WERI-Rb-1 (cell line): ENCODE data around the gene ETFA.

Source experiments
- DNase-seq: peaks from one replicate; pipeline ENCODE4 v3.0.0-alpha.2; 2020
- H3K27ac ChIP-seq: fragments of 250-450 bp; sonication (Bioruptor Pico); 2 replicates; pipeline ENCODE4 v1.5.1; 2020; ENCODE audit warnings: mild to moderate bottlenecking, moderate library complexity
- H3K27me3 ChIP-seq: fragments of 250-450 bp; sonication (Bioruptor Pico); 2 replicates; pipeline ENCODE4 v1.5.1; 2021; ENCODE audit warnings: mild to moderate bottlenecking, low read depth, moderate library complexity; ENCODE audit not compliant: insufficient read depth, severe bottlenecking
- H3K36me3 ChIP-seq: fragments of 250-450 bp; sonication (Bioruptor Pico); 2 replicates; pipeline ENCODE4 v1.5.1; 2020; ENCODE audit warnings: mild to moderate bottlenecking, moderate library complexity
- H3K4me3 ChIP-seq: 2 replicates; pipeline ENCODE4 v1.5.1; 2011; ENCODE audit warnings: low read depth, mild to moderate bottlenecking, control low read depth, low read length
- H3K9me3 ChIP-seq: fragments of 250-450 bp; sonication (Bioruptor Pico); 2 replicates; pipeline ENCODE4 v1.5.1; 2021; ENCODE audit warnings: mild to moderate bottlenecking, moderate library complexity; ENCODE audit not compliant: severe bottlenecking
- TF ChIP-seq, protein P1 (sequence below): IDR thresholded peaks from 2 replicates; pipeline ENCODE4 v1.5.1; 2011; ENCODE audit warnings: low read depth, mild to moderate bottlenecking, control low read depth, inconsistent platforms, low read length

The ETFA gene

DNA sequence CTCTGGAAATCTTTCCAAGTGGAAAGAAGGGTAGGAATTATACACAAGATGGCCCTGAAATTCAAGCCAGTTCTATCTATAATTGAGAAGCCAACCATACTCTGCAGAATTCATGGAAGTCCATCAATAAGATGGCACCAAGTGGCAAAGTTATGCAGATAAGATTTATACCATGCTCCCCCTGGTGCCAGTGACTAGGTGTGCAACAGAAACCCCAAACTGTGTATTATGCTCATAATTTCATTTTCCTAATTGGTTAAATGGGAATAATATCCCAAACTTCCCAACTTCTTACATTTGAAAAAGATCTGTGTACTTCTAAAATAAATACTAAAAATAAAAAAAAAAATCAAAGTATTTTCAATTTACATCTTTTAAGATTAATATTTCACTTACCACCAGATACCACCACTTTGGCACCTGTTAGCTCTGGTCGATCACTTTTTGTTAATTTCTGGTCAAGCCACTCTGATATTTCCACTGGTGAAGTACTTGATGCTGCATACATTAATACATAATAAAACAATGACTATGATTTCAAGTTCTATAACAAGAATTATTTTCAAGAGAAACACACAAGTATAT lies 25.9 kb downstream of the ETFA start:
- Histone ChIP-seq H3K27me3 (no peaks in the 10 kb centered on the region), H3K27ac (no peak overlapping the region), H3K36me3 (peaks cover 71% of the 10 kb centered on the region), H3K4me3 (no peak overlapping the region), H3K9me3 (no peaks in the 10 kb centered on the region)
- TF ChIP-seq, protein P1, sequence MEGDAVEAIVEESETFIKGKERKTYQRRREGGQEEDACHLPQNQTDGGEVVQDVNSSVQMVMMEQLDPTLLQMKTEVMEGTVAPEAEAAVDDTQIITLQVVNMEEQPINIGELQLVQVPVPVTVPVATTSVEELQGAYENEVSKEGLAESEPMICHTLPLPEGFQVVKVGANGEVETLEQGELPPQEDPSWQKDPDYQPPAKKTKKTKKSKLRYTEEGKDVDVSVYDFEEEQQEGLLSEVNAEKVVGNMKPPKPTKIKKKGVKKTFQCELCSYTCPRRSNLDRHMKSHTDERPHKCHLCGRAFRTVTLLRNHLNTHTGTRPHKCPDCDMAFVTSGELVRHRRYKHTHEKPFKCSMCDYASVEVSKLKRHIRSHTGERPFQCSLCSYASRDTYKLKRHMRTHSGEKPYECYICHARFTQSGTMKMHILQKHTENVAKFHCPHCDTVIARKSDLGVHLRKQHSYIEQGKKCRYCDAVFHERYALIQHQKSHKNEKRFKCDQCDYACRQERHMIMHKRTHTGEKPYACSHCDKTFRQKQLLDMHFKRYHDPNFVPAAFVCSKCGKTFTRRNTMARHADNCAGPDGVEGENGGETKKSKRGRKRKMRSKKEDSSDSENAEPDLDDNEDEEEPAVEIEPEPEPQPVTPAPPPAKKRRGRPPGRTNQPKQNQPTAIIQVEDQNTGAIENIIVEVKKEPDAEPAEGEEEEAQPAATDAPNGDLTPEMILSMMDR = peak; percentile 39
- no peak for DNase-seq

DNA sequence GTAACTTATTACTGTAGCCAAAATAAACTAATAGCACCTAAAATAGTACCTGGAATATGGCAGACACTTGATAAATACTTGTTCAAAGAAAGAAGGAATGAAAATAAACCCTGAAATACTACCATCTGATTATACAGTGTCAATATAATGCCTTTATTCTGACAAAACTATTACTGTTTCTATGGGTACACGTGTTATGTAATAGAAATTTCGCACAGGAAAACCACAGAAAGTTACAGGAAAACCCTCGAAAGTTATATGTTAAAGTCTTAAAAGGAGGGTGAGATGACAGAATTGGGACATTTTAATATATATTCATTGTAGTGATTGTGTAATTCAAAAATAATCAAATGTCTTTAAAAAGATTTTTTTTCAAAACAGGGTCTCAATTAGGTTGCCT lies 28.8 kb downstream of the ETFA start:
- peaks cover 87% of the 10 kb centered on the region for H3K36me3 ChIP-seq
- no peaks in the 10 kb centered on the region for H3K9me3 ChIP-seq
- no peak overlapping the region for H3K27ac ChIP-seq
- no peak overlapping the region for H3K4me3 ChIP-seq
- H3K27me3 ChIP-seq = no peaks in the 10 kb centered on the region
- no peak for DNase-seq
- TF ChIP-seq, protein P1 = no peak

DNA sequence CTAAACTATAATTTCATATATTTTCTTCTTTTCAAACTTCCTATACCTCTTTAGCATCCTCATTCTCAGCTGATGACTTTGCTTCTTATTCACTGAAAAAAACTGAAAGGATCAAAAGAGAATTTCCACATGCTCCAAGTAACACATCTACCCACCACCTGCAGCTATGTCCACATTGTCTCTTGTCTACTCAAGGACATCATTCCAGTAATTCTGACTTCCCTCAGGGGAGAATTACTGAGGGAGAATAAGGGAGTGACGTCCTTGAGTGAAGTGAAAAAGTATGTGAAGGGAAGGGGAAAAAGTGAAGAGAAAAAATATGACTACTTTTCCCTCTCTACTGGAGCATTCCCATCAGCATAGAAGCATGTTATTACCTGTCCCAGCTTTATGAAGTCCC lies 32.6 kb downstream of the ETFA start:
- H3K4me3 ChIP-seq = no peak overlapping the region
- no peak for DNase-seq
- no peaks in the 10 kb centered on the region for H3K27me3 ChIP-seq
- no peaks in the 10 kb centered on the region for H3K9me3 ChIP-seq
- no peak overlapping the region for H3K27ac ChIP-seq
- TF ChIP-seq, protein P1 = no peak
- H3K36me3 ChIP-seq = peaks cover 64% of the 10 kb centered on the region

DNA sequence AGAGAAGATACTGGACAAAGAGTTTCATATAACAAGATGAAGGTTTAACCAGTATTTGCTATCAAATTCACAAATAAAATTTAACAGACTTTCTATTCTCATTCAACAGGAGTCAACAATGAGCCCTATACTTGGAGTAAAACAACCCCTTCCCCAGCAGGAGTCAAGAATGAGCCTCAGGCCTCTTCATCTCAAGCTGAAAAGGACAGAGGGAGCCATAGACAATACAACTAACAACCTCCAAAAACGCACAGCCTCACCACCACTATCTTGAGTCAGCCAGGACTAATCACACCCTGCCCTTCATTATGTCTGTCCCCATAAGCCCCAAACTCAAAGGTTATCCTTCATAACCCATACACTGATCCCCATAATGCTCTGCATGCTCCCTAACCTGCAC lies 36.4 kb downstream of the ETFA start:
- Histone ChIP-seq H3K27ac (no peak overlapping the region), H3K4me3 (no peak overlapping the region), H3K27me3 (no peaks in the 10 kb centered on the region), H3K9me3 (no peaks in the 10 kb centered on the region), H3K36me3 (peaks cover 66% of the 10 kb centered on the region)
- TF ChIP-seq, protein P1 = 0 out of 2 replicates have a peak, but pooled peaks have one; percentile 6
- DNase-seq = no peak

DNA sequence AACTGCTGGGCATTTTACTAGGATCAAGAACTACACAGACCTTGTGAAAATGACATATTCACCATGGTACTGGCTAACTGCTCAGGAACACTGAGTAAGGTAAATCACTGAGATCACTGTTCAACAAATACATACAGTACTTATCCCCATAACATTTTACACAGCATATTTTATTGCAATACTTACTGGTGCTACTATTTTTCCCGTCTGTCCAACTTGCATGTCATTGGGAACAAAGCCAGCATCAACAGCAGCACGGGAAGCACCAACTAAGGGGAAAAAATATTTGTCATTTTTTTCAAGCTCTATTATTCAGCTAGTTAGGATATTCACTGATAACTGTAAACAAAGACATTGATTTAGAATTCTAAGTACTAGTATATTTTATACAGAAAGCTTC lies 37.0 kb downstream of the ETFA start:
- TF ChIP-seq, protein P1 = no peak
- H3K4me3 ChIP-seq = no peak overlapping the region
- peaks cover 66% of the 10 kb centered on the region for H3K36me3 ChIP-seq
- H3K27me3 ChIP-seq = no peaks in the 10 kb centered on the region
- no peaks in the 10 kb centered on the region for H3K9me3 ChIP-seq
- DNase-seq = no peak
- no peak overlapping the region for H3K27ac ChIP-seq

DNA sequence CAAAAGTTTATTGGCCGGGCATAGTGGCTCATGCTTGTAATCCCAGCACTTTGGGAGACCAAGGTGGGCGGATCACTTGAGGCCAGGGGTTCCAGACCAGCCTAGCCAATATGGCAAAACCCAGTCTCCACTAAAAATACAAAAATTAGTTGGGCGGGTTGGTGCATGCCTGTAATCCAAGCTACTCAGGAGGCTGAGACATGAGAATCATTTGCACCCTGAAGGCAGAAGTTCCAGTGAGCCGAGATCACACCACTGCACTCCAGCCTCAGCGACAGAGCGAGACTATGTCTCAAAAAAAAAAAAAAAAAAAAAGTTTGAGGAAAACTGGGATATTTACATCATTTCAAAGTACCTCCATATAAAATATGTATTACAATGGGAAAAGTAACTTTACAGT lies 40.4 kb downstream of the ETFA start:
- Histone ChIP-seq H3K27ac (no peak overlapping the region), H3K27me3 (no peaks in the 10 kb centered on the region), H3K4me3 (no peak overlapping the region), H3K9me3 (peaks cover 8% of the 10 kb centered on the region), H3K36me3 (peaks cover 64% of the 10 kb centered on the region)
- no peak for DNase-seq
- TF ChIP-seq, protein P1 = no peak
